ENCODE data around the gene INSYN2A. TPM values are rescaled to one million over a fixed set of nuclear protein-coding genes. Genes with fewer than 3 reads are reported as not detected.

INSYN2A gene
- total RNA-seq, 1 donor from 2014 or later: not detected

- H3K4me1 ChIP-seq: no peaks in the 10 kb centered on the region
- intact Hi-C loops (cut with DNase I): no loop called here
- no peak for TF ChIP-seq CTCF (IDR thresholded peaks at IDR 0.05)
- H3K4me3 ChIP-seq: no peak overlapping the region
- no peak overlapping the region for H3K27ac ChIP-seq
- H3K36me3 ChIP-seq: peaks cover 0 to 4% of the 10 kb centered on the region in 2 donors
- no peaks in the 10 kb centered on the region for H3K27me3 ChIP-seq
- no peak for DNase-seq (ENCODE audit: low spot score in 2 of 2)
- H3K9me3 ChIP-seq: no peaks in the 10 kb centered on the region
Measured at GRCh38 chr10:127149501-127150081, 46.8 kb downstream of the INSYN2A start.

- TF ChIP-seq CTCF (IDR thresholded peaks at IDR 0.05): no peak
- no peaks in the 10 kb centered on the region for H3K27me3 ChIP-seq
- no peaks in the 10 kb centered on the region for H3K9me3 ChIP-seq
- no peak for DNase-seq (ENCODE audit: low spot score in 2 of 2)
- H3K4me1 ChIP-seq: no peaks in the 10 kb centered on the region
- peaks cover 0 to 4% of the 10 kb centered on the region in 2 donors for H3K36me3 ChIP-seq
- no peak overlapping the region for H3K4me3 ChIP-seq
- intact Hi-C loops (cut with DNase I): no loop called here
- no peak overlapping the region for H3K27ac ChIP-seq
Measured at GRCh38 chr10:127148933-127149220, 47.5 kb downstream of the INSYN2A start.

- Histone ChIP-seq H3K36me3 (peaks cover 0 to 5% of the 10 kb centered on the region in 2 donors), H3K4me1 (no peaks in the 10 kb centered on the region), H3K27me3 (no peaks in the 10 kb centered on the region), H3K4me3 (no peak overlapping the region), H3K9me3 (no peaks in the 10 kb centered on the region), H3K27ac (peak overlapping the region in 1 of 2 donors; percentile 2)
- TF ChIP-seq CTCF (IDR thresholded peaks at IDR 0.05): no peak
- intact Hi-C loops (cut with DNase I): no loop called here
- DNase-seq (ENCODE audit: low spot score in 2 of 2): no peak
Measured at GRCh38 chr10:127148066-127148932, 48.1 kb downstream of the INSYN2A start.

- intact Hi-C loops (cut with DNase I): no loop called here
- H3K9me3 ChIP-seq: no peaks in the 10 kb centered on the region
- no peak for DNase-seq (ENCODE audit: low spot score in 2 of 2)
- no peaks in the 10 kb centered on the region for H3K27me3 ChIP-seq
- H3K36me3 ChIP-seq: peaks cover 0 to 8% of the 10 kb centered on the region in 2 donors
- H3K27ac ChIP-seq: no peak overlapping the region
- no peak for TF ChIP-seq CTCF (IDR thresholded peaks at IDR 0.05)
- no peaks in the 10 kb centered on the region for H3K4me1 ChIP-seq
- H3K4me3 ChIP-seq: no peak overlapping the region
Measured at GRCh38 chr10:127146661-127147060, 49.7 kb downstream of the INSYN2A start.

Measured in ascending aorta (tissue), 2 donors.